Liver (tissue), 3 donors: ENCODE measurements around the gene ZBTB47.

Experiments
- EGR1 ChIP-seq, 2 donors: IDR thresholded peaks; 2 replicates each; pipeline ENCODE4 v1.6.1; 2016 to 2018; ENCODE audit warnings: antibody characterized with exemption in 2 of 2, low read depth in 2 of 2
- JUND ChIP-seq, 2 donors: IDR thresholded peaks; 2 replicates each; pipeline ENCODE4 v1.6.1; 2016; ENCODE audit warnings: antibody characterized with exemption in 2 of 2
- TF ChIP-seq, protein P1 (sequence below): fragments of 150-350 bp; IDR thresholded peaks from 2 replicates; pipeline ENCODE4 v1.5.1; 2017; ENCODE audit warnings: improper control_type of control experiment, low read depth, low read length; ENCODE audit not compliant: missing input control
- TF ChIP-seq, protein P2 (sequence below): IDR thresholded peaks from 2 replicates; pipeline ENCODE4 v1.6.1; 2016; ENCODE audit warnings: antibody characterized with exemption
- donor health status: healthy.
- donor health status: healthy.

DNA sequence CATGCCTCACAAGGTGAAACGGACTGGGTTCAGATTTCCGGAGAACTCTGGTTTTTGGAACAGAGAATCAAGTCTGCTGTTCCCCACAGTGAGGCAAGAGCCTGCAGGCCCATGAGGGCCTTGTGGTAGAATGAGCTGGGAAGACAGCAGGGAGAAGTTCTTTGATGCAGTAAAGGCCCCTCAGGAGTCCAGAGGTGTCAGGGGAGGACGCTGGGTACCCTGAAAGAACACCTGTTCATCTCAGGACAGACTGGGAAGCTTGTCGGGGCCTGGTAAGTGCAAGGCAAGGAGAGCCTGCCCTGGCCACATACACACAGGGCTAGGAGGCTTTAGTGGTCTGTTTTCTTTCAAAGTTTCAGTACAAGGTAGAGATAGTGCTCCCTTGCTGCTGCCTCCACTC is 3.7 kb upstream of the ZBTB47 start:
- TF ChIP-seq, protein P1, sequence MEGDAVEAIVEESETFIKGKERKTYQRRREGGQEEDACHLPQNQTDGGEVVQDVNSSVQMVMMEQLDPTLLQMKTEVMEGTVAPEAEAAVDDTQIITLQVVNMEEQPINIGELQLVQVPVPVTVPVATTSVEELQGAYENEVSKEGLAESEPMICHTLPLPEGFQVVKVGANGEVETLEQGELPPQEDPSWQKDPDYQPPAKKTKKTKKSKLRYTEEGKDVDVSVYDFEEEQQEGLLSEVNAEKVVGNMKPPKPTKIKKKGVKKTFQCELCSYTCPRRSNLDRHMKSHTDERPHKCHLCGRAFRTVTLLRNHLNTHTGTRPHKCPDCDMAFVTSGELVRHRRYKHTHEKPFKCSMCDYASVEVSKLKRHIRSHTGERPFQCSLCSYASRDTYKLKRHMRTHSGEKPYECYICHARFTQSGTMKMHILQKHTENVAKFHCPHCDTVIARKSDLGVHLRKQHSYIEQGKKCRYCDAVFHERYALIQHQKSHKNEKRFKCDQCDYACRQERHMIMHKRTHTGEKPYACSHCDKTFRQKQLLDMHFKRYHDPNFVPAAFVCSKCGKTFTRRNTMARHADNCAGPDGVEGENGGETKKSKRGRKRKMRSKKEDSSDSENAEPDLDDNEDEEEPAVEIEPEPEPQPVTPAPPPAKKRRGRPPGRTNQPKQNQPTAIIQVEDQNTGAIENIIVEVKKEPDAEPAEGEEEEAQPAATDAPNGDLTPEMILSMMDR: no peak
- no peak for TF ChIP-seq EGR1 (IDR thresholded peaks at IDR 0.05; ENCODE audit: low read depth in 2 of 2)
- TF ChIP-seq, protein P2, sequence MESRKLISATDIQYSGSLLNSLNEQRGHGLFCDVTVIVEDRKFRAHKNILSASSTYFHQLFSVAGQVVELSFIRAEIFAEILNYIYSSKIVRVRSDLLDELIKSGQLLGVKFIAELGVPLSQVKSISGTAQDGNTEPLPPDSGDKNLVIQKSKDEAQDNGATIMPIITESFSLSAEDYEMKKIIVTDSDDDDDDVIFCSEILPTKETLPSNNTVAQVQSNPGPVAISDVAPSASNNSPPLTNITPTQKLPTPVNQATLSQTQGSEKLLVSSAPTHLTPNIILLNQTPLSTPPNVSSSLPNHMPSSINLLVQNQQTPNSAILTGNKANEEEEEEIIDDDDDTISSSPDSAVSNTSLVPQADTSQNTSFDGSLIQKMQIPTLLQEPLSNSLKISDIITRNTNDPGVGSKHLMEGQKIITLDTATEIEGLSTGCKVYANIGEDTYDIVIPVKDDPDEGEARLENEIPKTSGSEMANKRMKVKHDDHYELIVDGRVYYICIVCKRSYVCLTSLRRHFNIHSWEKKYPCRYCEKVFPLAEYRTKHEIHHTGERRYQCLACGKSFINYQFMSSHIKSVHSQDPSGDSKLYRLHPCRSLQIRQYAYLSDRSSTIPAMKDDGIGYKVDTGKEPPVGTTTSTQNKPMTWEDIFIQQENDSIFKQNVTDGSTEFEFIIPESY: no peak
- no peak for TF ChIP-seq JUND (IDR thresholded peaks at IDR 0.05)
